ENCODE data around the gene ZBTB18.

GRCh38 chr1:244084763-244085162 lies 33.7 kb downstream of the ZBTB18 start:
- TF ChIP-seq CTCF (conservative IDR thresholded peaks at IDR 0.05 in 1 of 2, IDR thresholded peaks at IDR 0.05 in 1 of 2; ENCODE audit: low read depth in 1 of 2, low read length in 2 of 2) (no peak), EZH2 (IDR thresholded peaks at IDR 0.05; ENCODE audit: low read length, missing control alignments) (no peak)
